NCI-H2107 (cell line): ENCODE measurements around the gene TXN.
"Not testable (repeated sequence)": the region's sequence is repeated elsewhere in the genome, so short reads cannot be mapped to it uniquely, and the experiment has no call there.

Experiments
- DNase-seq: peaks from one replicate; lab custom pipeline; 2025; lab: John Stamatoyannopoulos, UW

Gene TXN

GRCh38 chr9:110257097-110257841, 962 bp upstream of the TXN start:
- no peak for DNase-seq

GRCh38 chr9:110255463-110256379, 586 bp downstream of the TXN start:
- peak; percentile 5 for DNase-seq

- no peak for DNase-seq
Observed at GRCh38 chr9:110255034-110255462, 1.3 kb downstream of the TXN start.

- no peak for DNase-seq
Observed at GRCh38 chr9:110254500-110254899, 1.8 kb downstream of the TXN start.

- DNase-seq, result no peak
Observed at GRCh38 chr9:110252509-110253139, 3.7 kb downstream of the TXN start.

- DNase-seq, result not testable (repeated sequence)
Observed at GRCh38 chr9:110251770-110252169, 4.5 kb downstream of the TXN start.

- DNase-seq, result no peak
Observed at GRCh38 chr9:110251212-110251611, 5.1 kb downstream of the TXN start.

- DNase-seq, result no peak
Observed at GRCh38 chr9:110249603-110250002, 6.7 kb downstream of the TXN start.

- DNase-seq, result no peak
Observed at GRCh38 chr9:110248361-110248760, 7.9 kb downstream of the TXN start.

- no peak for DNase-seq
Observed at GRCh38 chr9:110246214-110246613, 10.1 kb downstream of the TXN start.

GRCh38 chr9:110244616-110245015, 11.7 kb downstream of the TXN start:
- DNase-seq, result no peak

GRCh38 chr9:110241858-110242321, 14.4 kb downstream of the TXN start:
- DNase-seq, result no peak

GRCh38 chr9:110241260-110241857, 14.9 kb downstream of the TXN start:
- DNase-seq, result no peak

- DNase-seq, result no peak
Observed at GRCh38 chr9:110240198-110240597, 16.1 kb downstream of the TXN start.

- DNase-seq, result no peak
Observed at GRCh38 chr9:110228321-110228720, 28.0 kb downstream of the TXN start.

GRCh38 chr9:110224583-110224982, 31.7 kb downstream of the TXN start:
- DNase-seq, result no peak

GRCh38 chr9:110220809-110221208, 35.5 kb downstream of the TXN start:
- no peak for DNase-seq

GRCh38 chr9:110217656-110218099, 38.6 kb downstream of the TXN start:
- no peak for DNase-seq

- no peak for DNase-seq
Observed at GRCh38 chr9:110214586-110215355, 41.5 kb downstream of the TXN start.

GRCh38 chr9:110214090-110214489, 42.2 kb downstream of the TXN start:
- DNase-seq, result no peak

- no peak for DNase-seq
Observed at GRCh38 chr9:110213413-110214044, 42.8 kb downstream of the TXN start.
